ENCODE measurements around the gene PRSS21. TPM values are rescaled to one million over a fixed set of nuclear protein-coding genes. Genes with fewer than 3 reads are reported as not detected.

The PRSS21 gene, protein sequence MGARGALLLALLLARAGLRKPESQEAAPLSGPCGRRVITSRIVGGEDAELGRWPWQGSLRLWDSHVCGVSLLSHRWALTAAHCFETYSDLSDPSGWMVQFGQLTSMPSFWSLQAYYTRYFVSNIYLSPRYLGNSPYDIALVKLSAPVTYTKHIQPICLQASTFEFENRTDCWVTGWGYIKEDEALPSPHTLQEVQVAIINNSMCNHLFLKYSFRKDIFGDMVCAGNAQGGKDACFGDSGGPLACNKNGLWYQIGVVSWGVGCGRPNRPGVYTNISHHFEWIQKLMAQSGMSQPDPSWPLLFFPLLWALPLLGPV
- not detected for total RNA-seq

DNA sequence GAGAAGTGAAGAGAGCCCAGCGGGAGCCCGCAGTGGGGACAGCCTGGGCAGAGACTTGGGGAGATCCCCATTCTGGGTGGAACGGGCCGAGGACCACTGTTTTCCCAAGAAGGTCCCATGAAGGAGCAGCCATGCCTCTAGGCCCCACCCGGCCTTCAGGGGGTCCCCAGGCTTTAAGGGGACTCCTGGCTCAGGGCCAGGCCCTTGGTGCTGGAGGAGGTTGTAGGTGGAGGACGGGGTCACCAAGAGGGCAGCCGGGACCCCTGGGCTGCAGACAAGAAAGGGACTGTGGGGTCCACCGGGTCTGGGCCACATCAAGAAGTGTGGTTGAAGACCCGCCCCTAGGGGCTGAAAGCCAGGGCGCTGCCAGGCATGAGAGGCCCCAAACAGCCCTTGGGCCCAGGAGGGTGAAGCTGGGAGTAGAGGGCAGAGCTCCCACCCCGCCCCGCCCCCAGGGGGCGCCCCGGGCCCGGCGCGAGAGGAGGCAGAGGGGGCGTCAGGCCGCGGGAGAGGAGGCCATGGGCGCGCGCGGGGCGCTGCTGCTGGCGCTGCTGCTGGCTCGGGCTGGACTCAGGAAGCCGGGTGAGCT, at the start of gene PRSS21:
Gene PRSS21 (plus strand): TSS at position 487 of the 589 bp plus-strand sequence. CDS start 32 bp downstream, at position 519.
- no peak for DNase-seq (ENCODE audit: low spot score)
- no peak within 1 kb of the TSS for H3K27ac ChIP-seq
- peaks cover 0 to 5% of the 10 kb centered on the region in 2 donors for H3K27me3 ChIP-seq
- no peak within 1 kb of the TSS for H3K4me3 ChIP-seq
- H3K36me3 ChIP-seq, result no peaks in the 10 kb centered on the region
- H3K9me3 ChIP-seq, result no peaks in the 10 kb centered on the region
- TF ChIP-seq, protein P1, sequence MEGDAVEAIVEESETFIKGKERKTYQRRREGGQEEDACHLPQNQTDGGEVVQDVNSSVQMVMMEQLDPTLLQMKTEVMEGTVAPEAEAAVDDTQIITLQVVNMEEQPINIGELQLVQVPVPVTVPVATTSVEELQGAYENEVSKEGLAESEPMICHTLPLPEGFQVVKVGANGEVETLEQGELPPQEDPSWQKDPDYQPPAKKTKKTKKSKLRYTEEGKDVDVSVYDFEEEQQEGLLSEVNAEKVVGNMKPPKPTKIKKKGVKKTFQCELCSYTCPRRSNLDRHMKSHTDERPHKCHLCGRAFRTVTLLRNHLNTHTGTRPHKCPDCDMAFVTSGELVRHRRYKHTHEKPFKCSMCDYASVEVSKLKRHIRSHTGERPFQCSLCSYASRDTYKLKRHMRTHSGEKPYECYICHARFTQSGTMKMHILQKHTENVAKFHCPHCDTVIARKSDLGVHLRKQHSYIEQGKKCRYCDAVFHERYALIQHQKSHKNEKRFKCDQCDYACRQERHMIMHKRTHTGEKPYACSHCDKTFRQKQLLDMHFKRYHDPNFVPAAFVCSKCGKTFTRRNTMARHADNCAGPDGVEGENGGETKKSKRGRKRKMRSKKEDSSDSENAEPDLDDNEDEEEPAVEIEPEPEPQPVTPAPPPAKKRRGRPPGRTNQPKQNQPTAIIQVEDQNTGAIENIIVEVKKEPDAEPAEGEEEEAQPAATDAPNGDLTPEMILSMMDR (IDR thresholded peaks at IDR 0.05), result no peak
- H3K4me1 ChIP-seq, result no peaks in the 10 kb centered on the region

DNA sequence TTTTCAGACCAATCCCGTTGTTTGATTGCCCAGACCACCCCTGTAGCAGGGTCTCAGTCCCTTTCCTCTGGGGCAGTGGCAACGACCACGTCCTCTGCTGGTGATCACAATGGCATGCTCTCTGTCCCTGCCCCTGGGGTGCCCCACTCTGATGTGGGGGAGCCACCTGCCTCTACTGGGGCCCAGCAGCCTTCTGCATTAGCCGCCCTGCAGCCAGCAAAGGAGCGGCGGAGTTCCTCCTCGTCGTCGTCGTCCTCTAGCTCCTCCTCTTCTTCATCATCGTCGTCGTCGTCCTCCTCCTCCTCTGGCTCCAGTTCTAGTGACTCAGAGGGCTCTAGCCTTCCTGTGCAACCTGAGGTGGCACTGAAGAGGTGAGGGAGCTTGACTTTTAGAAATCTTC, 49.1 kb upstream of the PRSS21 start:
- no peaks in the 10 kb centered on the region for H3K9me3 ChIP-seq
- TF ChIP-seq, protein P1 (IDR thresholded peaks at IDR 0.05), result no peak
- no peak overlapping the region for H3K27ac ChIP-seq
- H3K4me1 ChIP-seq, result peaks cover 3 to 20% of the 10 kb centered on the region in 2 donors
- peaks cover 100% of the 10 kb centered on the region for H3K36me3 ChIP-seq
- DNase-seq (ENCODE audit: low spot score), result no peak
- H3K27me3 ChIP-seq, result no peaks in the 10 kb centered on the region
- H3K4me3 ChIP-seq, result no peak overlapping the region

DNA sequence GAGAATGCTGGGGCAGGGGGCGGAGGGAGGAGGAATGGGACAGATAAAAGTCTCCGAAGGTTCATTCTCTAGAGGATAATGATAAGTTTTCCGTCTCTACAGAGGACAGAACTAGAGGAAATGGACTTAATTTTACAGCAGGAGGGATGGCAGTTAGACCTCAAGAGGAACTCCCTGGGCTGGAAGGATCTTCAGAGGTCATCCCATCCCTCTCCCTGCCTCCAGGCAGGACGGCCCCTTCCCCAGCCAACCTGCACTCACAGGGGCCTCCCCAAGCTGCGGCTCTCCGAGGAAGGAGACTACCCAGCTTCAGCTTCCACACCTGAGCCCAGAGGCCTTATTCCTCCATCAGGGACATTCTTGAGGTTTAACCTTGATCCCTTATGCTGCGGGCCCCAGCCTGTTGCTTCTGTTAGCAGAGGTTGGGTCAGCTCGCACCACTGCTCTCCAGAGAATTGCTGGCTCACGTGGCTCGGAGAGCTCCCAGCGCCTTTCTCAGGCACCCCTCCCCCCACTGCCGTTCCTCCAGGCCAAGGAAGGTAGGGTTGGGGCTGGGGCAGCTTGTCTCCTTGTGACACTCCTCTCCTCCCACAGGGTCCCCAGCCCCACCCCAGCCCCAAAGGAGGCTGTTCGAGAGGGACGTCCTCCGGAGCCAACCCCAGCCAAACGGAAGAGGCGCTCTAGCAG, 48.5 kb upstream of the PRSS21 start:
- TF ChIP-seq, protein P1 (IDR thresholded peaks at IDR 0.05), result no peak
- Histone ChIP-seq H3K36me3 (peaks cover 95% of the 10 kb centered on the region), H3K4me3 (no peak overlapping the region), H3K27ac (no peak overlapping the region), H3K9me3 (no peaks in the 10 kb centered on the region), H3K27me3 (no peaks in the 10 kb centered on the region), H3K4me1 (peaks cover 3 to 20% of the 10 kb centered on the region in 2 donors)
- no peak for DNase-seq (ENCODE audit: low spot score)

DNA sequence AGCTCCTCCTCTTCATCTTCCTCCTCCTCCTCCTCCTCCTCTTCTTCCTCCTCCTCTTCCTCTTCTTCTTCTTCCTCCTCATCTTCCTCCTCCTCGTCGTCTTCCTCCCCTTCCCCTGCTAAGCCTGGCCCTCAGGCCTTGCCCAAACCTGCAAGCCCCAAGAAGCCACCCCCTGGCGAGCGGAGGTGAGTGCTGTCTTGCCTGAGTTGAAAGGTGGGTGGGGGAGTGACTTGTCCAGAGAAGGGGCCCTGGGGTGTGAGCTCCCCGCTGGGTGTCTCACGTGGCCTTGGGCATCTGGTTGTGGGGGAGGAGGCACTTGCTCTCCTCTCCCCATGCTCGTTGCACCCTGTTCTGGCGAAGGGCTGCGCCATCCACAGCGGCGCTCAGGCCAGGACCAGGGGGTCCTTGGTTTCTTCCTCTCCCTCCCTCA, 47.9 kb upstream of the PRSS21 start:
- no peak for DNase-seq (ENCODE audit: low spot score)
- H3K27me3 ChIP-seq, result no peaks in the 10 kb centered on the region
- TF ChIP-seq, protein P1 (IDR thresholded peaks at IDR 0.05), result no peak
- no peaks in the 10 kb centered on the region for H3K9me3 ChIP-seq
- peaks cover 3 to 20% of the 10 kb centered on the region in 2 donors for H3K4me1 ChIP-seq
- H3K4me3 ChIP-seq, result no peak overlapping the region
- H3K36me3 ChIP-seq, result peaks cover 89% of the 10 kb centered on the region
- no peak overlapping the region for H3K27ac ChIP-seq

DNA sequence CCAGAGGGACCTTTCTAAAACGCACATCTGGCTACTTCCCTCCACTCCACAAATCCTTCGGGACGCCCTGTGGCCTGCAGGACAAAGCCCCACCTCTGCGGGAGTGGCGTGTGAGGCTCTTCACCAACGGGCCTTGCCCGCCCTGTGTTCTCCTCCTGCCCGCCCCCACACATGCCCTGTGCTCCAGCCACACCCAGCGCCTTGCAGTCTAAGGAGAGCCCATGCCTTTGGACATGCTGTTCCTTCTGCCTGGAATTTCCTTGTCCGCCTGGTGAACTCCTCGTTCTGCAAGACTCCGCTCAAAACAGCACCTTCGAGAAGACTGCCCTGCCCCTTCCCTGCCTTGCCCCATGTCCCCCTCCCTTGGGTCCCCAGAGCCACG, 47.4 kb upstream of the PRSS21 start:
- TF ChIP-seq, protein P1 (IDR thresholded peaks at IDR 0.05), result no peak
- H3K4me1 ChIP-seq, result peaks cover 3 to 25% of the 10 kb centered on the region in 2 donors
- DNase-seq (ENCODE audit: low spot score), result no peak

More for the DNA sequence above, 47.4 kb upstream of the PRSS21 start:
- Histone ChIP-seq H3K27me3 (no peaks in the 10 kb centered on the region), H3K36me3 (peaks cover 84% of the 10 kb centered on the region), H3K27ac (no peak overlapping the region), H3K4me3 (no peak overlapping the region), H3K9me3 (no peaks in the 10 kb centered on the region)
